Putamen (tissue), 1 donor: ENCODE results near the gene CCDC51.

Source experiments
- DNase-seq: peaks from one replicate; pipeline ENCODE4 v3.0.0-alpha.2; 2016; ENCODE audit warnings: low spot score

The CCDC51 gene

DNA sequence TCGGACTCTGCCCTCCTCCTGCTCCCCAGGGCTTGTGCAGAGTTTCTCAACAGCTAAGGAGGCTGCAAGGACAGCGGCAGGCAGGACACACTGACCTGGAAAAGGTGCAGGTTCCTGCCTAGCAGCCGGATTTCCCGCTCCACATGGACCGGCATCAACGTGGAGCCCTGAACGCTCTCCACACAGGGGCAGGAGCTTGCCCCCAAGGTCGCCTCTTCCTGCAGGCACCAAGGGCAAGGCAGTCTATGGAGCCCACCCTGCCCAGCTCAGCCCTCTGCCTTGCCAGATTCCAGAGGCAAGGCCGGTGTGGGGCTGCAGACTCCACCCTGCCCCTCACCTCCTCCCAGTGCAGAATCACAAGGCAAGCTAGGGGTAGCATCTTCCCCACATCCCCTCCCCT is 20.8 kb downstream of the CCDC51 start:
- DNase-seq, result no peak

DNA sequence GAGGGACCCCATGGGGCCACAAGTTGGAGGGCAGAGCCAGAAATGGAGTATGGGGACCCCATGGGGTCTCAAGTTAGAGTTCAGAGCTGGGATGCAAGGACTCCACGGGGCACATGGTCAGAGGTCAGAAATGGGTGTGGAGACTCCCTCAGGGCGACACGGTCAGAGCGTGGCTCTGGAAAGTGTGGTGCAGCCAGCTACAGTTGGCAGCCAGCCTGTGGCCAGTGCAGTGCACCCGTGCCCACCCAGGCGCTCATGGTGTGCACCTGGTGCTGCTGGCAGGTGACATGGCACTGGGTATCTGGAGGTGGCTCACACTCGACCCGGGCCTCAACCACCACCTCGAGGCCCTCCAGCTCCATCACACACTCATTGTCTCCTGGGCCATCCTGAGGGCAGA is 21.3 kb downstream of the CCDC51 start:
- DNase-seq, result no peak

DNA sequence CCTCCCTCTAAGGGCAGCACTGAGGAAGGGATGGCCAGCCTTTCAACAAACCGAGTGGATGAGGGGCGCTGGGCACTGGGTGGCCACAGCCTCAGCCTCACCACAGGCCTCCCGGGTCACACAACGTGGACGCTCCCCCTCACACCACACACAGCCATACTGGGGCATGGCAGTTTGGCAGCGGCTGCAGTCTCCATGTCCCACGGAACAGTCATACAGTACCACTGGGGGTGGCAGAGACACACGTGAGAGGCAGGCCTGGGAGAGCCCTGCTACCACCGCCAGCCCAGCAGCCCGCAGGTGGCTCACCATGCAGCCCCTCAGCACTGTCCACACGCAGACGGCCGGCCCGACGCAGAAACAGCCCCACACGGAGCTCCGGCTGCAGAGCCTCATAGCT is 21.8 kb downstream of the CCDC51 start:
- DNase-seq, result no peak

DNA sequence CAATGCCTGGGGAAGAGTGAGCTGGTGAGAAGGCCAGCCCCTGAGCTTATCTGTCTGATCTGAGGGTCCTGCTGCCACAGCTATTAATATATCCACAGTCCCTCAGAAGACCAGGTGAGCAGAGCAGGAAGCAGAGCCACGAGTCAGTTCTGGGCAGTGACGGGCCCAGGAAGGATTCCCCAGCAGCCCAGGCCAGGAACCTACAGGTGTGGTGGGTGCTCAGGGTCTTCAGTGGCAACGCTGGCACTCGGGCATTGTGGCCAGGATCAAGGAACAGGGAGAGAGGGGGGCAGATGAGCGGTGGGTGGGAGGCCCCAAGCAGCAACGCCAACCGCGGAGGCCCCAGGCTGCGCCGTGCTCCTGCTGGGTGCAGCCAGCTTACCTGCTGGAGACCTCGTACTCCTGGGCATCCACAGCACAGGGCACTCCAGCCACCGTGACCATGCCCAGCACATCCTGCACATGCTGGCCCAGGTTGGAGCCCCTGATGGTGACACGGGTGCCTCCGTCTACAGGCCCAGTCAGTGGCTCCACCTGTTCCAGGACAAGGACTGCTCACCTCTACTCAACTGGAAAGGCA is 22.3 kb downstream of the CCDC51 start:
- DNase-seq, result no peak

DNA sequence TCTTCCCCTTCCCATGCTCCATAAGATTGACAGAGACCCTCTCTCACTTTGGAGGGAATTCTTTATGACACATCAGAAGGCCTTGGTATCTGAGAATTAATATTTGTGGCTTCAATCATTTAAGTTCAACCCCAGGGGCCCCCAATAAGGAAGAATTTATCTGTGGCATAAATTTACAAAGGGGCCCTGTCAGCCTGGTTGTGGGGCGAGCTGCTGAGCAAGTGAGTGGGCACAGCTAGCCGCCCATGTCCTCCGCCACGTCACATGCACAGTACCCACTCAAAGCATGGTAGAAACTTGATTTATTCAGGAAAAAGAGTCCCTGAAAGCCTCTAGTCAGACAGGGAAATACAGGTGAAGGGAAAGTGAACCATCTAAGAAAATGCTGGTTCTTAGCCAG is 23.4 kb downstream of the CCDC51 start:
- DNase-seq, result no peak

DNA sequence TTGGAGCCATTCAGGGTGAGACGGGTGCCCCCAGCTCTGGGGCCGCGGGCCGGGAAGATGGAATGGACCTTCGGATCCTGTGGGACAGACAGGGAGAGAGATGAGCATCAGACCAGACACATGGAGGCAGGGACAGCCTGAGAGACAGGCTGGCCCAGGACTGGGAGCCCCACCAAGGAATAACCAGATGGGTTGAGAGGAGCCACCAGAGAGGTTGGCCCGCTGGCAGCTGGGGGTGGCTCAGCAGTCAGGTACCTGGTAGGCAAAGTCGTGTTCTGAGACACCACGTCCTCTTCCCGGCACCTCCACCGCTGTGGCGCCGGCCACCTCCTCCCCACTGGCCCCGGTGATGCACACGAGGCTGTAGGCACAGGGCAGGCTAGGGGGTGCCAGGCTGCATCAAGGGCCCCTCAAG is 23.8 kb downstream of the CCDC51 start:
- no peak for DNase-seq

DNA sequence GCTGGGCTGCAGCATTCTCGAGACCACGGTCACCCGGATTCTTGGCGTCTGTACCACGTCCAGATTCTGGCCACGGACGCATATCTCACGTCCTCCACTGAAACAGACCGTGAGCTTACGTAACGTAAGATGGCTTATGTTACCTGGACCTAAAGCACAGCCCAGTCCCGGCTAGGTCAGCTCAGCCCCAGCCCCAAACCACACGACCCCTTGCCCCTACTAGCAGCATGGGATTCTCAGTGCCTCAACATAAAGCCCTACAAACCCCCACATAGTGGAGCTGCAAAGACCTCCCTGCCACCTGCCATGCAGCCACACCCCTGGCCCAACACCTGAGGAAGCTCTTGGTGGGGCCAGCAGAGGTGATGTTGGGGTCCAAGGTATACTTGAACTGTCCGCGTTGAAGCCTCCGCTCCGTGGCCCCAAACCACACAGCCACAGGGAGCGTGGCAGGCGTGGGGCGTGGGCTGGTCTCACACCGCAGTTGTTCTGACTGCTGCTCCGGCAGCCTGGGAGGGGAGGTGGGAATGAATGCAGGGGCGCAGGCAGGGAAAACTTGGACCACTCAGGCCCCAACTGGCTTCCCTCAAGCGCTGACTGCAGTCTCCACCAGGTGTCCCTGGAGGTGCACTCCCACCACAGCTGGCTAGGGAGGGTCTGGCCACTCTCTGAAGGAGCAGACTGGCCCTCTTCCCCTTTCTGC is 24.5 kb downstream of the CCDC51 start:
- no peak for DNase-seq

DNA sequence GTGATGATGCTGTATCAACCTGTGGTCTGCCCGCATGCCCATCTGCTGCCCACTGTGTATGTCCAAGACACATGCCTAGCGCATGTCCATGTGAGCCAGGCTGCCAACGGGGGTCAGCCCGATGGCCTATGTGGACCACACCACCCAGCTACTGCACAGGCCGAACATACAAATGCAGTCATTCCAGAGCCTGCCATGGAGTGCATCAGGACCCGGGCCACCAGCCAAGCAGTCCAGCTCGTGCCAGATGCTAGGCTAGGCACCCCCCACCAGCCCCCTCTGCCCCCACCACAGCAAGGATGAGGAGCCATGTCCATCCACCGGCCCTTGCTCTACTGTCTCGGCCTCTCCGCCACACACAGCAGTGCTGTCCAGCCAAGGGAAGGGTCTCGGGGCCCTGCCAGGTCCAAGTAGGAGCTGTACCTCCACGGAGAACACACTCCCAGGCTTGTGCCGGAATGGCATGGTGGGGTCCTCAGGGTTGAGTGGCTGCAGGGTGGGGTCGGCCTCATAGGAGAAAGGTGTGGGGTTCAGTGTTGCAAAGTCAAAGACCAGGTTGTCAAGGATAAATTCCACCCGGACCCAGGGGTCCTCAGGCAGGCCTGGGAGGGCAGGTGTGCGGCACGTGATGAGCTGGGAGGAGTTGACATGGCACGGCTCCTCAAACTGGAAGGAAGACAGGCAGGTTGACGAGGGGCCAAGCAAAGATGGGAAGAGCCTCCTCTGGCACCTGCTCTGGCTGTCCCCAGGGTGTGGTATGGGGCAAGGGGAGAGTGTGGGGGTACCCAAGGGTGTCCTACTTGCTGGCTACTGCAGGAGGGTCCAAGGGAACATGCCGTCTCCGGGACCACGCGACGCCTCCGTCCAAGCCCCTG is 25.3 kb downstream of the CCDC51 start:
- no peak for DNase-seq

DNA sequence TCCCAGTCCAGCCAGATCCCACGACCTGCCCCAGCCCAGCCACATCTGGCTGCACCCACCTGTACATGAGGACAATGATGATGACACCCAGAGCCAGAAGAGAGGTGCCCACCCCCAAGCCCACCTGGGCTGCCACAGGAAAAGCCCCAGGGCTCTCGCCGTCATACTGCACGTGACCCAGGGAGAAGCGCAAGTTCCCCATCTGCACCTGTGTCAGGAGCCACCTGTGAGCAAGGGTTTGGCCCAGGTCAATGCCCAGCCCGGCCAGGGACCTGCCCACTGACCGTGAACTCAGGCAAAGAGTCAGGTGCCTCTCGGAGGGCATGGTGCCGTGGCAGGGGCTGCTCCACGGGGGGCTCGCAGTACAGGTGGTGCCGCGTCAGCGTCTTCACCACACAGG is 26.3 kb downstream of the CCDC51 start:
- DNase-seq, result no peak

DNA sequence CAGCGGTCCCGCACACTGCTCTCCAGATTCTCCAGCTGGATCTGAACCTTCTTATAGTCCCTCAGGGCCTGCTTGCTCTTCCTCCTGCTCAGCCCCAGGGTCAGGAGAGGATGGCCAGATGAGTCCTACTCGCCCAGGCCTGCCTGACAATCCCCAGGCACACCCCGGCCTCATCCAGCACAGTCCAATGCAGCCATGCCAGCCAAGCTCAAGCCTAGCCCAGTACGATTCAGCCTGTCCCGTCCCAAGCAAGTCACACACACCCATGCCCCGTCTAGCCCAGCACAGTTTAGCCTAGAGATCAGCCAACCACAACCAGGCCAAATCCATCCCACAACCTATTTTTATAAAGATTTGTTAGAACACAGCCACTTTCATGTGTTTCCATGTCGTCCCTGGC is 26.8 kb downstream of the CCDC51 start:
- no peak for DNase-seq

DNA sequence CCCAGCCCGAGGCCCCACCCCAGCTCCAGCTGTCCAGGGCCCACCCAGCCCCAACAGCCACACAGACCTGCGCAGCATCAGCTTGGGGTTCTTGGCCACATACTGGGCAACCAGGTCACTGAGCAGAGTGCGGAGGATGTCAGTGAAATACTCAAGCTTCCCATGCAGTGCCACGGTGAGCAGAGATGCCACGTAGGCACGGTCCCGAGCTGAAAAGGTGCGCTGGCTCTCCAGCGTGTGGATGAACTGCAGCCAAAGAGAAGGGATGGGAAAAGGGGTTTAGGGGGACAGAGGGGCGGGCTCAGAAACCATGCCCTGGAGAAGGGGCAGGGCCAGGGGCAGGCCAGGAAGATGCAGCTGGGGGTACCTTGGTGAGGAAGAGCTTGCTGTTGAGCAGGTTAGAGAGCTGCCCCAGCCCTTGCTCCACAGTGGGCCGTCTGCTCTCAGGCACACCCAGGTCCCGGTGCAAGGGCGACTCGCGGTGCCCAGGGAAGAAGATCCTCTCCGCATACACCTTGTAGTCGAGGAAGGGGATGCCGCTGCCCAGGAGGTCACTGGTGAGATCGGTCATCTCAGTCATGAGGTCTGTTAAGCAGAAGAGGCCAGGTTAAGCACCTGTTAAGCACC is 27.4 kb downstream of the CCDC51 start:
- DNase-seq, result no peak

DNA sequence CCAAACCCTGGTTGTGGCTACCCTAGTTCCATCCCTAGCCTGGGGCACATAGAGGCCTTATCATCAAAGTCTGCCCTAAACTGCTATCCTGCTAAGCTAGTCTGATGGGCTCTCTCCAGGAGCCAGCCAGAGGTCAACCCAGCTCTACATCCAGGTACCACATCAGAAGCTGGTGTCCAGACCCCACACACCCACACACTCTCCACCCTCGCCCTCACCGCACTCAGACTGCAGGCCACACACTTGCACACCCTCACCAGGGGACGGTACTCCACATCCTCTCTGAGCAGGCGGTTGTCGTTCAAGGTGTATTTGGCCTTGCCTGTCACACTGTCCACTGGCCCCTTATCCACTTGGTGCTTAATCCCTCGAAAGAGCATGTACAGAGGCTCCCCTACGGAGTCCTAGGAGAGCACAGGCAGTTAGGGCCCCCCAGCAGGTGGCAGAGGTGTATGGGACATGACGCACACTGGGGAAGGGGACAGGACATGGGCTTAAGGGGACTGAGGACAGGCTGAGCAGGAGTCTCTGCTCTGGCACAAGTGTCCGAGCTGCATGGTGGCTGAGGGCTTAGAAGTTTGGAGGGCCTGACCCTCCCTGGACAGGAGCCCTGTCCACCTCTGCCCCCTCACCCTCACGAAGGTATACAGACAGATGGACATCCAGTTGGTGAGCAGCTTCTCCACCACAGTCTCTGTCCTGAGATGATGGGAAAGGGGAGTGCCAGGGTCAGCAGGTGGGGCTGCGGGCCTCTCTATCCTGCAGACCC is 28.1 kb downstream of the CCDC51 start:
- no peak for DNase-seq

DNA sequence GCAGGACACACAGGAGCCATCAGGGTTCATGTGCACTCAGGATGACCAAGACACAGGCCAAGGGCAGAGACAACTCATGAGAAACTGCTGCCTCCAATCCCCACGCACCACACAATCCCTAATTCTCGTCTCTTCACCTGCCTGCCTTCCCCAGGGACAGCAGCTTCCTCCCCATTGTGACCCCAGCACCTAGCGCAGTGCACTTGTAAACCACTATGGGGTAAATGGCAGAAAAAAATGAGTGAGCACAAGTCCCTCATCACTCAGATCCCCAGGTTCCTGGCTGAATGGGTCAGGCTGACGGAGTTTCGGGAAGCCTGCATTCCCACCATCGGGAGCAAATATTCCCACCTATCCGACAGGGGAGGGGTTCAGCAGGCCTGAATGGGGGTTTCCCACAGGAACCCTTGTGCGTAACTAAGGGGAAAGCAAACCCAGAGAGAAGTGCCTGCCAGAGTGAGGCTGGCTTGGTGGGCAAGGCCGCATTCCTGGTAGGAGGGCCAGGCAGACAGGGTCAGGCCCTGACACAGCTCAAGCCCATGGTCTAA is 28.8 kb downstream of the CCDC51 start:
- DNase-seq, result no peak

DNA sequence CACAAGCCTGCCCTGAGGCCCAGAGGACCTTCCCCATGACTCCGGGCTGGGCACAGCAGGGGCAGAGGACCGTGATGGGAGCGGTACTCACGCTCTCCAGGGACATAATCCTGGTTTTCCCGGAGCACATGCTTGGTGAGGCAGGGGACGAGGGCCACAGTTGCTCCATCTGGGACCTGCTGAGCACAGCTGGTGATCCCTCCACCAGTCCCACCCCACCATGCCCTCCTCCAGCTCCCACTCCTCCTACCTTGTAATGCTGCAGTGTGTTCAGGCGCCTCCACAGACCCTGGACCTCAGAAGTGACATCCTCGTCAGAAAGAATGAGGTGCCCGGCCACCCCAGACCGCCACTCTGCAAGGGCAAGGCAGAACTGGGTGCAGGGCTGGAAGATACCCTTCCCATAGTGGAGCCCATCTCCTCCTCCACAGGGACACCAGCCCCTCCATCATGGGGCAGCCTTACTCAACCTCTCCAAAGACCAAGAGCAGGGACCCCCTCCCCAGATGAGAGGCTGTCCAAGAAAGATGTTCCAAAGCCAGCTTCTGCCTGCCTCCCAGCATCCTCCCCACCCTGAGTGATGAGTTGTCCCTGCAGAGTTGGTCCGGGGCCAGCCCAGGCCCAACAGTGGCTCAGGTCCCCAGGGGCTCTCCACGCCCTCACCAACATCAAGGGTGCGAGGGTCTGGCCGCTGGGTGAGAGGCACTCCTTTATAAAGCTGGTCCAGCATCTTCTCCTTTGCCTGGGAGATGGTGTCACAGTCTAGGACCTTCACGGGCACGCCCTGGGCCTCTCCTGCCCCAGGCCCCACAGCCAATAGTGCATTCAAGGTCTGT is 29.5 kb downstream of the CCDC51 start:
- no peak for DNase-seq

DNA sequence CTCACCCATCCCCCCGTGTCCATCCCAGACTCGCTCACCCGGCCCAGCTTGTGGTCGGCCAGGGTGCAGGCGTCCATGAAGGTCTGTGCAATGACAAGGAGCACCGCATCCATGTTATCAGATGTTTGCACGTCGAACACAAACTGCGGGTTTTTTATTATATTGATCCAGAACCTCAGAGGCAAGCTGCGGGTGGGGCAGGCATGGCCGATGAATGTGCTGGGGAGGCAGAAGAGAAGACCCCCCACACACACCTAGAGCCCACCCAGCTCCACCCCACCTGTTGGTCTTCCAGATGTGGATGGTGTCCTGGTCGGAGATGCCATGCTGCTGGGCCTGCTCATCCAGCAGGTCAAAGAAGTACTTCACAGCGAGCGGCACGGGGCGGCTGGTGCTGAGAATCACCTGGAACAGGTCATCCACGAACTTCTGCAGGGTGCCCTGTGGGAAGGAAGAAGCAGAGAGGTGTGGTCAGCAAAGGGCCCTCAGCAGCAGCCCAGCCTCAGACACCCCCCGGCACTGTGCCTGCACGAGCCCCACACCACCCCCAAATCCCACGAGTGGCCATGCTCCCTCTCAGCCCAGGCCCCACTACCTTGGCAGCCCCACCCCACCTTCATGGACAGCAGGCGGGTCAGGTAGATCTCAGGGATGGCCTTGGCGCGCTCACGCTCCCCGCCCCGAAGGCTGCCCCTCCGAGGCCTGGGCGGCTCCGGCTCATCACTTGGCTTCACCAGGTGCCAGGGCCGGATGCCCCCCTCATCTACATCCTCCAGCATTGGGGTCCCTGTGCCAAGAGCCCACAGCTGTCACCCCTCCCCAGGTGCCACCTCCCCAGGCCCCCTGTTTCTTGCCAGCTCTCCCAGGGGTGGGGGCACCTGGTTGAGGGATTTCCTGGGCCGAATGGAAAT is 30.4 kb downstream of the CCDC51 start:
- DNase-seq, result no peak

DNA sequence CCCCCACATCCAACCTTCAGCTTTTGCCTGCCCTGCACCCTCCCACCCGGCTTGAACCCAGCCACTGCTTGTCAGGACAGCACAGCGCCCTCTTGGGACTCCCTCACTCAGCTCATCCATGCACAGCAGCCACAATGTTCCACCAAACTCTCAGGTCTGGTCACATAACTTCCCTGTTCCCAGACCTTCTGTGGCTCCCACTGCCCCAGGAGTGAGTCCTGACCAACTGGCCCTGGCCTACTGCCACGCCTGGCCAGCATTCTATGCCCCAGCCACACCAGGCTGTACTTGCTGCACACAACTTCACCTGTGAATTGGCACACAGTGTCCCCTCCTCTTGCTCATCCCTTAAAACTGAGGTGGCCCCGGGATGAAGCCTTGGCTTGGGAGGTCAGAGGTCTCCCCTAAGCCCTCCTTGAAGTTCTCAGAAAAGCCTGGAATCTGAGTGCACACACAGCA is 31.1 kb downstream of the CCDC51 start:
- DNase-seq, result no peak

DNA sequence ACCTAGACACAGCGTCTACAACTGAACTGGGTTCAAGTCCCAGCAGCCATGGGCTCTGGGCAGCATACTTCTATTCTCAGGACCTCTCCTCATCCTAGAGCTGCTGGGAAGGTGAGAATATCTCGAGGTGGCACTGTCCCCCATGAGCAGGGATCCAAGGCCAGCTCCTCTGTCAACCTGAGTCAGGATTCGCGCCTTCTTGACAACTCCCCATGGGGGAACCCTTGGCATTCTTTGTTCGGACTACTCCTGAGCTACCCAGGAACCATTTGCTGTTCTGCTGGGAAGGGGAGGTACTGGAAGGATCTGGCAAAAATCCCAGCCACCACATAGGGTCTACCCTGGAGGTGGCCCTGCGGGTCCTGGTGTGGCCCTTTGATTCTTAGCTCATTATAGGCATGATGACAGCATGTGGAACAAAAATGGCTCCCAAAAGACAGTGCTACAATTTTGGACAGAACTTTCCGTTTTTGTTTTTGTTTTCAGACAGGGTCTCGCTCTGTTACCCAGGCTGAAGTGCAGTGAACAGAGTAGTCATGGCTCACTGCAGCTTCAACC is 32.3 kb downstream of the CCDC51 start:
- DNase-seq, result no peak

DNA sequence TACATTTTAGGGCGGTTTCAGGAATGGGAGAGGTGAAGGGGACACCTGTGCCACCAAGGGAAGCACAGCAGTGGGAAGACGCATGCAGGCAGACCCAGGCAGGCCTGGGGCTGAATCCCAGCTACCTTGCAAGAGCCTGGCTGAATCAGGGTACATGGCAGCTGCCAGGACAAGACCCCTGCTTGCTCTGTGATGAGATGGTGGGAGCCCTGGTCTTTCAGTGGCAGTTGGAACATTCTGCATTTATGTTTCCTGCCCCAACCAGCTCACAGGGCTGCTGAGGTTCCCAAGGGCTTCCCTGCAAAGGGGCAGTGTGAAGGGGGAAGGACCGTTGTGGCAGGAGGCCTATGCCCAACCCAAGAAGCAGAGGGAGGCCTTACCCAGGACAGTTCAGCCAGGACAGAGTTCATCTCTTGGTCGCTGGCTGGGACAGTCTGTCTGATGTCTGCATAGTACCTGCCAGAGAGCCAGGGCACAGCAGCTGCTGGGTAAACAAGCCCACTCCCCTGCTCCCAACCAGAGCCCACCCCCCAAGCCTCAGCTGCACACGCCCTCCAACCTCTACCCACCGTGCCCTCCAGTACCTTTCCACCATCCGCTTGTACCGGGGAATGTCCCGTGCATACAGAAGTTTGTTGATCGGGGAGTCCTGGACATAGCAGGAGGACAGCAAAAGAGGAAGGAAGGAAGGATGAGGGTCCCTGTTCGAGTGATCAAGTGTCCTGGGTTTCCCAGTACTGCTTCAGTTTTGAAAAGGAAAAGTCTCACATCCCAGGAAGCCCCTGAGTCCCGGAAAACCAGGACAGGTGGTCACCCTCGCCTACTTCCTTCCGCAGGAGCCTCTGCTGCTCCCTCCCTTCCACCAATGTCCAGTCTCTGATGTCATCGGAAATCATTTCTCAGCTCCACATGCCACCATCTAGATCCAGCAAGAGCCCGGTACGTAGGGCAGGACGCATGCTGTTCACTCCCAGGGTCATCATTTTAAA is 33.2 kb downstream of the CCDC51 start:
- no peak for DNase-seq
